ENCODE data around the gene CCDC136. TPM values are rescaled to one million over a fixed set of nuclear protein-coding genes. Genes with fewer than 3 reads are reported as not detected.

Gene CCDC136
- total RNA-seq, 1 experiment from 2014 or later: 31.1 TPM

DNA sequence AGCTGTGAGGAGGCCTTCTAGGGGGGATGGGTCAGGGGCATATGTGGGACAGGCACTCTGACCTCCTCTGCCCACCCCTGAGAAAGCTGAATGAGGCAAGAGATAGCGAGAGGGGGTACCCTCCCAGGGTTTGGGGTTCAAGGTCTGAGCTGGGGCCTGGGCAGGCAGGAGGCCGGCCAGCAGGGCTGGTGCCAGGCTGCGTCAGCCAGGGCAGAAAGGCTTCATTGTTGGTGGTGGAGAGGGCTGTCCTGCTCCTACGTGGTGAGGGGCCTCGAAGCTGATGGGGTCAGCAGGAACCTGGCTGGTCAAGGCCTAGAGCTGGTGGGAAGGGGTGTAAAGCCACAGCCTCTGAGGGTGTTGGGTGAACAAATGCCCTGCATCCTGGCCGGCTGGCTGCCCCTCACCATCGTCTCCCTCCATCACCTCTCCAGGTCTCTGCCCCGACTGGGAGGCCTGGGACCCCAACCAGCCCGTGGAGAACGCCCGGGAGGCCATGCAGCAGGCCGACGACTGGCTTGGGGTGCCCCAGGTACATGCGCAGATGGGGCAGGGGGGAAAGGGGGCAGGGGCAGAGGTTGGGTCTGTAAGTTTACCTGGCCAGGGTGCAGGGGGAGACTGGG, 45.1 kb downstream of the CCDC136 start:
- Histone ChIP-seq H2BK12ac (ENCODE audit: insufficient read length, low read depth, low read length) (no peak overlapping the region), H3K4me2 (ENCODE audit: insufficient read depth, insufficient read length, low read length) (no peak overlapping the region), H3K79me1 (ENCODE audit: insufficient read depth, low read depth, low read length, poor library complexity, severe bottlenecking) (no peaks in the 10 kb centered on the region), H3K4ac (ENCODE audit: low read depth, low read length) (no peak overlapping the region), H4K5ac (ENCODE audit: insufficient read length, low read depth, low read length) (no peak overlapping the region), H3K9me3 (ENCODE audit: control insufficient read depth, low read depth, low read length) (no peaks in the 10 kb centered on the region), H3T11ph (ENCODE audit: low read length) (no peak overlapping the region), H3K23me2 (ENCODE audit: insufficient read length, low read depth, low read length, poor library complexity, severe bottlenecking) (peaks cover 8% of the 10 kb centered on the region), H3K18ac (ENCODE audit: insufficient read length, low read depth, low read length) (no peak overlapping the region), H4K91ac (ENCODE audit: insufficient read length, low read depth, low read length) (no peak overlapping the region), H2AK5ac (ENCODE audit: insufficient read length, low read length) (no peak overlapping the region), H2BK120ac (ENCODE audit: low read depth, low read length, poor library complexity, severe bottlenecking) (no peak overlapping the region), H3K27me3 (ENCODE audit: insufficient read depth, low read length) (0 out of 2 replicates have a peak, but pooled peaks cover 1% of the 10 kb centered on the region), H3K79me2 (ENCODE audit: insufficient read depth, low read length) (no peaks in the 10 kb centered on the region), H4K8ac (replicated peaks; ENCODE audit: insufficient read length, low read depth, low read length) (no peak overlapping the region), H4K20me1 (ENCODE audit: control insufficient read depth, insufficient read depth, insufficient read length) (no peaks in the 10 kb centered on the region), H2AFZ (ENCODE audit: low read length) (no peak overlapping the region), H3K4me1 (ENCODE audit: insufficient read depth, low read length) (peaks cover 5% of the 10 kb centered on the region; the same call in 1 of the 2 replicates), H3K27ac (ENCODE audit: insufficient read length, low read depth, low read length) (no peak overlapping the region), H3K56ac (ENCODE audit: insufficient read length, low read depth, low read length) (no peak overlapping the region), H3K23ac (ENCODE audit: insufficient read length, low read depth, low read length) (no peak overlapping the region), H3K14ac (ENCODE audit: insufficient read depth, low read length) (no peak overlapping the region; the same call in 1 of the 2 replicates), H2BK5ac (ENCODE audit: insufficient read length, low read length) (no peak overlapping the region), H2BK15ac (ENCODE audit: low read depth, low read length) (no peak overlapping the region), H2BK20ac (ENCODE audit: low read depth, low read length, poor library complexity, severe bottlenecking) (no peak overlapping the region), H3K9ac (ENCODE audit: extremely low read depth, insufficient read length, low read length) (no peak overlapping the region)
- no peak for DNase-seq
- Mint-ChIP-seq H3K4me1 (peaks cover 10 to 33% of the 10 kb centered on the region in 2 experiments), H3K4me3 (no peak overlapping the region), H3K9me3 (no peaks in the 10 kb centered on the region), H3K27ac (no peak overlapping the region), H3K27me3 (ENCODE audit: low read depth) (peaks cover 6% of the 10 kb centered on the region), H3K36me3 (ENCODE audit: insufficient read depth in 1 of 3, low read depth in 3 of 3) (peaks cover 0 to 6% (median 0%) of the 10 kb centered on the region in 3 experiments; a peak in 2 of 7 replicates)
- WGBS (ENCODE audit: extremely low coverage, insufficient read length, low lambda C conversion rate): no CpG with 5 or more reads among the region's 14 CpGs
- TF ChIP-seq, protein P1, sequence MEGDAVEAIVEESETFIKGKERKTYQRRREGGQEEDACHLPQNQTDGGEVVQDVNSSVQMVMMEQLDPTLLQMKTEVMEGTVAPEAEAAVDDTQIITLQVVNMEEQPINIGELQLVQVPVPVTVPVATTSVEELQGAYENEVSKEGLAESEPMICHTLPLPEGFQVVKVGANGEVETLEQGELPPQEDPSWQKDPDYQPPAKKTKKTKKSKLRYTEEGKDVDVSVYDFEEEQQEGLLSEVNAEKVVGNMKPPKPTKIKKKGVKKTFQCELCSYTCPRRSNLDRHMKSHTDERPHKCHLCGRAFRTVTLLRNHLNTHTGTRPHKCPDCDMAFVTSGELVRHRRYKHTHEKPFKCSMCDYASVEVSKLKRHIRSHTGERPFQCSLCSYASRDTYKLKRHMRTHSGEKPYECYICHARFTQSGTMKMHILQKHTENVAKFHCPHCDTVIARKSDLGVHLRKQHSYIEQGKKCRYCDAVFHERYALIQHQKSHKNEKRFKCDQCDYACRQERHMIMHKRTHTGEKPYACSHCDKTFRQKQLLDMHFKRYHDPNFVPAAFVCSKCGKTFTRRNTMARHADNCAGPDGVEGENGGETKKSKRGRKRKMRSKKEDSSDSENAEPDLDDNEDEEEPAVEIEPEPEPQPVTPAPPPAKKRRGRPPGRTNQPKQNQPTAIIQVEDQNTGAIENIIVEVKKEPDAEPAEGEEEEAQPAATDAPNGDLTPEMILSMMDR (conservative IDR thresholded peaks at IDR 0.05): no peak
